ENCODE results near the gene MAFB. TPM values are rescaled to one million over a fixed set of nuclear protein-coding genes. Genes with fewer than 3 reads are reported as not detected.

The MAFB gene
- total RNA-seq, 2 experiments from 2014 or later: not detected

DNA sequence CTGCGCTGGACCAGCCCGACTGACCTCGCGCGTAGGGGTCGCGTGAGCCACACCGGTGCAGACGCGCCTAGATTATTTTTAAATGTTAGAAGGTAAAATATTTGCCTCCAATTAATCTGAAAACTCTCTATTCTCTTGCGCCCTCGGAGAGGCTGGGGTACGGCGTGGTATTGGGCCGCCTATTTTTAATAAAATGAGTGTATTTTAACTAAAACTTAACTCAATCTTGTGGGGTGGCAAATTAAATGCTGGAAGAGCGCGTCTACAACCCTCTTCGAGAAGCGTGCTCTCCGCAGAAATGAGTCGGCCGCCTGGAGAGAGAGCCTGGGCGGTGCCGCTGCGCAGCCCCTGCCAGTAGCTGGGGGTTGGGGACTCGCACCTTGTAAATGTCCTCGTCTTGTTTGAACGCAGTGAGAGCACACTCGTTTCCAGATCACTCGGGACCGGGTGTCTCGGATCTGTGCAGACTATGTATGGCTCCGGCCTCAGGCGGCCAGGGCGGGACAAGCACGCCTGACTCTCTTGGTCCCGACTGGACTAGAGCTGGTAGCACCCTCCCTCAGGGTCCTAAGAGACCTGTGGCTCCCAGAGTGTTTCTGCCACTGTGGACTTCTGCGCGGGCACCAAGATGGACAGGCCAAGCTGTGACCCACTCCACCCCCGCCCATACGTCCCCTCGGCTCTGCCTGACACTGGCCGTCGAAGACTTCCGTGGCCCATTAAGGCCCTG lies 2.0 kb upstream of the MAFB start:
- Mint-ChIP-seq H3K36me3 (ENCODE audit: low read depth) (no peaks in the 10 kb centered on the region), H3K4me1 (ENCODE audit: low read depth) (peaks cover 13% of the 10 kb centered on the region), H3K27me3 (peaks cover 79% of the 10 kb centered on the region), H3K9me3 (no peaks in the 10 kb centered on the region), H3K4me3 (no peak overlapping the region), H3K27ac (no peak overlapping the region)
- intact Hi-C loops (cut with micrococcal nuclease): no loop called here
- TF ChIP-seq, protein P1, sequence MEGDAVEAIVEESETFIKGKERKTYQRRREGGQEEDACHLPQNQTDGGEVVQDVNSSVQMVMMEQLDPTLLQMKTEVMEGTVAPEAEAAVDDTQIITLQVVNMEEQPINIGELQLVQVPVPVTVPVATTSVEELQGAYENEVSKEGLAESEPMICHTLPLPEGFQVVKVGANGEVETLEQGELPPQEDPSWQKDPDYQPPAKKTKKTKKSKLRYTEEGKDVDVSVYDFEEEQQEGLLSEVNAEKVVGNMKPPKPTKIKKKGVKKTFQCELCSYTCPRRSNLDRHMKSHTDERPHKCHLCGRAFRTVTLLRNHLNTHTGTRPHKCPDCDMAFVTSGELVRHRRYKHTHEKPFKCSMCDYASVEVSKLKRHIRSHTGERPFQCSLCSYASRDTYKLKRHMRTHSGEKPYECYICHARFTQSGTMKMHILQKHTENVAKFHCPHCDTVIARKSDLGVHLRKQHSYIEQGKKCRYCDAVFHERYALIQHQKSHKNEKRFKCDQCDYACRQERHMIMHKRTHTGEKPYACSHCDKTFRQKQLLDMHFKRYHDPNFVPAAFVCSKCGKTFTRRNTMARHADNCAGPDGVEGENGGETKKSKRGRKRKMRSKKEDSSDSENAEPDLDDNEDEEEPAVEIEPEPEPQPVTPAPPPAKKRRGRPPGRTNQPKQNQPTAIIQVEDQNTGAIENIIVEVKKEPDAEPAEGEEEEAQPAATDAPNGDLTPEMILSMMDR (IDR thresholded peaks at IDR 0.05): no peak
- no peak for ATAC-seq
- ChIA-PET POLR2A (interaction anchor here (1.1 kb wide), 1 partner anchor 17 kb away, joined by 3 read pairs; no protein-coding TSS in a partner anchor), CTCF (interaction anchor here (1.0 to 2.5 kb wide), 4 partner anchors 11 to 272 kb away, joined by 3 to 13 read pairs (median 5); no protein-coding TSS in a partner anchor)
- no peak for DNase-seq

DNA sequence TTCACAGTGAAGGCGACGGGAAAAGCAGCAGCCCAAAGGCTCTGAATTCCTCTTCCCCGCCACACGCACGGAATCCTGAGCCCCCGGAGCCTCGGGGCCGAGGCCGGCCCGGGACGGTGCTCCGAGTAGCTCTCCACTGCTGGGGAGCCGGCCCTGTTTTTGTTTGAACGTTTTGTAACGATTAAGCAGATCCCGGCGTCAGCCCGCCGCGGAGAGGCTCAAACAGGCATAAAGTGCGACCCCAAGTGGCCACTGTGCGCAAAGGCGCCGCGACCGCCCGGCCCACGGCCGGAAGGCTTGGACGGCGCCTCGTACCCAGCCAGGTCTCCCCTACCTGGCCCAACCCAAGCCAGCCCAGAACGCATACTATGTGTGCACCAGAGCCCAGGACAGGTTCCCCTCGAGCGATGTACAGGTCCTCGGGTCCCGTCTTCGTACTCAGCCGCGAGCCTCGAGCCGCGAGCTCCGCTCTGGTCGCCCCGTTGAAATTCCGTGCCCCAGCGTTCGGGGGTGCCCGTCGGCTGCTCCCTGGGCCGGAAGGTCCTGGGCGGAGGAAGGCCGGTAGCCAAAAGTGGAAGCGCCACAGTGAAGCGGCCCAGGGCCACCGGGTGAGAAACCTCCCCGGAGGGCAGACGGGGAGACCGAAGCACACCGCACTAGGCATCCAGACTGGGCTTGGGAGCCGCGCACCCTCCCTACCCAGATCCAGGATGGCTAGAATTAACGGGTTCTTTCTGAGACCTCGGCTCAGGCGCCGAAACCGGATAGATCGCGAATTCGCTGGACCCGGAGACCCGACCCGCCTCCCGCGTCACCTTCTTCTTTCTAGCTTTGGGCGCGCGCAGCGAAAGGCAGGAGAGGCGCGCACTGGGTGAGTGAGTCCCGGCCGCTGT lies 1.2 kb upstream of the MAFB start:
- Mint-ChIP-seq H3K36me3 (ENCODE audit: low read depth) (no peaks in the 10 kb centered on the region), H3K4me3 (peak overlapping the region; percentile 62), H3K4me1 (ENCODE audit: low read depth) (peaks cover 13% of the 10 kb centered on the region), H3K9me3 (no peaks in the 10 kb centered on the region), H3K27ac (no peak overlapping the region), H3K27me3 (peaks cover 82% of the 10 kb centered on the region)
- ChIA-PET POLR2A (no interaction called here), CTCF (interaction anchor here (1.0 to 2.5 kb wide), 6 partner anchors 11 to 423 kb away, joined by 3 to 13 read pairs (median 4); no protein-coding TSS in a partner anchor)
- DNase-seq (peak; percentile 87), ATAC-seq (peak; percentile 68)
- TF ChIP-seq, protein P1 (IDR thresholded peaks at IDR 0.05): peak; percentile 79
- intact Hi-C loops (cut with micrococcal nuclease): loop anchor here (10.0 kb wide), 1 partner anchor 525 kb away; no protein-coding TSS in a partner anchor

DNA sequence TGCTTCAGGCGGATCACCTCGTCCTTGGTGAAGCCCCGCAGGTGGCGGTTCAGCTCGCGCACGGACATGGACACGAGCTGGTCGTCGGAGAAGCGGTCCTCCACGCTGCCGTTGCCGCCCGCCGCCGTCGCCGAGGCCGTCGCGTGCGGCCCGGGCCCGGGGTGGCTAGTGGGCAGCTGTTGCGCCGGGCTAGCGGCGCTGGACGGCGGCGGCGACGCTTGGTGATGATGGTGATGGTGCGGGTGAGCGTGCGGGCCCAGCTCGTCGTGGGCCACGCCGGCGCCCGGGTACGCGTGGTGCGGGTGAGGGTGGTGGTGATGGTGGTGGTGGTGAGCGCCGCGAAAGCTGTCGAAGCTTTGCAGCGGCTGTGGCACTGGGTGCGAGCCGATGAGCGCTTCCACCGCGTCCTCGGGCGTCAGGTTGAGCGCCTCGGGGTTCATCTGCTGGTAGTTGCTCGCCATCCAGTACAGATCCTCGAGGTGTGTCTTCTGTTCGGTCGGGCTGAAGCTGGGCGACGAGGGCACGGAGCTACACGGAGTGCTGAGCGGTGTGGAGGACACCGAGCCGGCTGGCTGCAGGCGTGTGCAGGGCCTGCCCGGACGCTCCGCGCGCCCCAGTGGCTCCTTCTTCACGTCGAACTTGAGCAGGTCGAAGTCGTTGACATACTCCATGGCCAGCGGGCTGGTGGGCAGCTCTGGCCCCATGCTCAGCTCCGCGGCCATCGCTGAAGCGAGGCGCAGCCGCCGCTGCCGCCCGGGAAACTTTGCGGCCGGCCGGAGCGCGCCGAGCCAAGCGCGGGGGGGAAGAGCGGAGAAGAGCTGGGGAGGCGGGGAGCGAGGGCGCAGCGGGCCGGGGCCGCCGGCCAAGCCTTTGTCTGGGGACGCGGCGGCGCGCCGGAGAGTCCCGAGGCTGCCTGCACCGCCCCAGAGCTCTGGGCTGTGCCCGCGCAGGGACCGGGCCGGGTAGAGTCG lies 622 bp downstream of the MAFB start:
- POLR2A ChIA-PET: no interaction called here
- intact Hi-C loops (cut with micrococcal nuclease): loop anchor here (10.0 kb wide), 1 partner anchor 524 kb away; no protein-coding TSS in a partner anchor
- ATAC-seq (no peak), DNase-seq (no peak)
- H3K27me3 Mint-ChIP-seq: peaks cover 86% of the 10 kb centered on the region
- H3K4me3 Mint-ChIP-seq: peak overlapping the region; percentile 54
- no peaks in the 10 kb centered on the region for H3K9me3 Mint-ChIP-seq
- H3K36me3 Mint-ChIP-seq (ENCODE audit: low read depth): no peaks in the 10 kb centered on the region
- TF ChIP-seq, protein P1 (IDR thresholded peaks at IDR 0.05): no peak
- CTCF ChIA-PET: interaction anchor here (0.7 to 2.5 kb wide), 5 partner anchors 11 to 1419 kb away, joined by 3 to 13 read pairs (median 3); no protein-coding TSS in a partner anchor
- H3K4me1 Mint-ChIP-seq (ENCODE audit: low read depth): peaks cover 13% of the 10 kb centered on the region
- no peak overlapping the region for H3K27ac Mint-ChIP-seq

DNA sequence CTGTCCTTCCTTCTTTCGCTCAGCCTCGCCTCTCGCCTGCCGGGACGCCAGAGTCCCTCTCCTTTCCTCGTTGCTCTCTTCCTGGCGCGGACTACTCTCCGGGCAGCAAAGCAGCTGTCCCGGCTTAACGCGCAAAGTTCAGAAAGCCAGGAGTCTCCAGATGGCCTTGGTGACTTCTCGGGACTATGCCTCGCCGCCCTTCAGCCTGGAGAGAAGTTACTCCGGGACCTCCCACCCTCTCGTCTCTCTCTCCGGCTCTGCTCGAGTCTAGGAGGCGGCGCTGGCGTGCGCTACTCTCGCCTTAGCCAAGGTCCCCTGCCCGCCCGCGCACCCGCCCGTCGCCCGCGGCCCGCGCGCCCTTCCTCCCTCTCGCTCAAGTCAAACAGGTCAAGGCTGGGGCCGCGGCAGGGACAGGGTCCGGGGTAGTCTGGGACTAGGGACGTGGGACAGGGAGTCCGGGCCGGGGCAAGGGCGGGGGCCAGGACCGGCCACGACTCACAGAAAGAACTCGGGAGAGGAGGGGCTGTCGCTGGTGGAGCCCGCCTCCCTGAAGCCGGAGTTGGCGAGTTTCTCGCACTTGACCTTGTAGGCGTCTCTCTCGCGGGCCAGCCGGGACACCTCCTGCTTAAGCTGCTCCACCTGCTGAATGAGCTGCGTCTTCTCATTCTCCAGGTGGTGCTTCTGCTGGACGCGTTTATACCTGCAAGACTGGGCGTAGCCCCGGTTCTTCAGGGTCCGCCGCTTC lies 1.5 kb downstream of the MAFB start:
- CTCF ChIA-PET: interaction anchor here (2.0 kb wide), 1 partner anchor 276 kb away, joined by 4 read pairs; no protein-coding TSS in a partner anchor
- Mint-ChIP-seq H3K4me1 (ENCODE audit: low read depth) (peaks cover 13% of the 10 kb centered on the region), H3K36me3 (ENCODE audit: low read depth) (no peaks in the 10 kb centered on the region), H3K4me3 (no peak overlapping the region), H3K27ac (no peak overlapping the region), H3K9me3 (no peaks in the 10 kb centered on the region), H3K27me3 (peaks cover 86% of the 10 kb centered on the region)
- intact Hi-C loops (cut with micrococcal nuclease): loop anchor here (10.0 kb wide), 1 partner anchor 523 kb away; no protein-coding TSS in a partner anchor
- TF ChIP-seq, protein P1 (IDR thresholded peaks at IDR 0.05): no peak
- POLR2A ChIA-PET: interaction anchor here (0.7 kb wide), 1 partner anchor 57 kb away, joined by 3 read pairs; no protein-coding TSS in a partner anchor
- DNase-seq: no peak
- ATAC-seq: no peak
